ENCODE data around the gene ADCK1.

Gene ADCK1

DNA sequence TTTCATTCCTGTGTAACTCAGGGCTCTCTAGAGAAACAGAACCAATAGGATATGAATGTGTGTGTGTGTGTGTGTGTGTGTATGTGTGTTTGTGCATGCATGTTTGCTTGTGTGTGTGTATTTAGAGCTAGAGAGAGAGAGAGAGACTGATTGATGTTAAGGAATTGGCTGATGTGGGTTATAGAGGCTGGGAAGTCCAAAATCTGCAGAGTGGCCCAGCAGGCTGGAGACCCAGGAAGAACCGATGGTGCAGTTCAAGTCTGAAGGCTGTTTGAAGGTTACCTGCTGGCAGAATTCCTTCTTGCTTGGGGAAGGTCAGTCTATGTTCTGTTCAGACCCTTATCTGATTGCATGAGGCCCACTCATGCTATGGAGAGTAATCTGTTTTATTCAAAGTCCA, 64.7 kb downstream of the ADCK1 start:
- no peak overlapping the region for H3K4me3 Mint-ChIP-seq
- H3K27ac Mint-ChIP-seq = no peak overlapping the region
- DNase-seq = no peak
- H3K9me3 Mint-ChIP-seq = no peaks in the 10 kb centered on the region
- CTCF ChIA-PET = interaction anchor here (1.6 to 2.3 kb wide), 2 partner anchors 127 to 702 kb away, joined by 5 to 7 read pairs; no protein-coding TSS in a partner anchor
- H3K27me3 Mint-ChIP-seq = no peaks in the 10 kb centered on the region
- H3K36me3 Mint-ChIP-seq = no peaks in the 10 kb centered on the region
- H3K4me1 Mint-ChIP-seq = no peaks in the 10 kb centered on the region

DNA sequence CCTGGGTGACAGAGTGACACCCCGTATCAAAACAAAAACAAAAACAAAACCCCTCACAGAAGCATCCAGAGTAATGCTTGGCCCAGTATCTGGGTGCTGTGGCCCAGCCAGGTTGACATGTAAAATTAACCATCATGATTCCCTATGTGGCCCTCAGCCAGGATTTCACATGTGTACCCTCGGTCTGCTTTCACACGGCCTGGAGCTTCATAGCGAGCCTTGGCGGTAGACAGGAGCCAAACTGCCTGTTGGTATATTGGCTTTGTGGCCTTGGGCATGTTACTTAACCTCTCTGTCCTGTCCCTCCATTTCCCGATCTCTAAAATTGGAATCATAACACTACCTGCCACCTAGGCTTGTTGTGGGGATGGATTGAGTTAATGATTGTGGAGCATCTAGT, 65.5 kb downstream of the ADCK1 start:
- Mint-ChIP-seq H3K27ac (no peak overlapping the region), H3K4me3 (no peak overlapping the region), H3K36me3 (no peaks in the 10 kb centered on the region), H3K9me3 (no peaks in the 10 kb centered on the region), H3K4me1 (no peaks in the 10 kb centered on the region), H3K27me3 (no peaks in the 10 kb centered on the region)
- DNase-seq = no peak
- CTCF ChIA-PET = no interaction called here

DNA sequence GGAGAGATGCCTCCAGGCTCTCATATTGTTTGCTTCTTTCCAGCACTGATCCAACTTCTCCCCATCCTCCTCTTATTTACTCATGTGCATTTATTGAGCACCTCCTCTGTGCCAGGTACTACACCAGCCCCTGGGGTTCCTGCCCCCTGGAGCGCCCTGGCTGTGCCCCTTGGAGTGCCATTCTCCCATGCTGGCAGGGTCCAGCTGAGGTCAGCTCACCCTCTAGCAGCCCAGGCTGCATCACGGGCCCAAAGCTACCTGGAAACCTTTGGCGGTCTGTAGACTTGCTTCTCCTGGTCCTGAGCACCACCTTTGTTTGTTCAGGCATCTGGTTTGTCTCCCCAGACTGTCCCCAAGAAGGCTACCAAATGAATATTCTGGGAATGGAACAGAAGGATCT, 67.0 kb downstream of the ADCK1 start:
- H3K4me1 Mint-ChIP-seq = no peaks in the 10 kb centered on the region
- no peaks in the 10 kb centered on the region for H3K36me3 Mint-ChIP-seq
- H3K9me3 Mint-ChIP-seq = no peaks in the 10 kb centered on the region
- no peak for DNase-seq
- no peaks in the 10 kb centered on the region for H3K27me3 Mint-ChIP-seq
- no peak overlapping the region for H3K4me3 Mint-ChIP-seq
- no peak overlapping the region for H3K27ac Mint-ChIP-seq
- CTCF ChIA-PET = no interaction called here

DNA sequence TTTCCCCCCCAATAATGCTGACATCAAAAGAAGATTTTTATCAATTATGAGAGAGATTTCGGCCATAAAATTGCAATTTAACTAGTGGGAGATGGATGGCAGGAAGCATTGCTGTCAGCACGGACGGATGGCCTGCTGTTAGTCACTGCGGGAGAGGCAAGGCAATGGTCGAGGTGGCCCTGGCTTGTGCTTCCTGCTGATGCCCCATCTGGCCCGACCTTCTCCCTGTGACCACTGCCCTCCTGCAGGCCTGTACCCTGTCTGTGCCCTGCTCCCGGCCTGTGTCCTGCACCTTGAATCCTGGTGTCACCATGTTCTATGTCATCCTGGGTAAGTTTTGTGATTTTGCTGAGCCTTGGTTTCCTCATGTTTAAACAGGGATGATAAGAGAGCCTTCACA, 67.6 kb downstream of the ADCK1 start:
- CTCF ChIA-PET = no interaction called here

DNA sequence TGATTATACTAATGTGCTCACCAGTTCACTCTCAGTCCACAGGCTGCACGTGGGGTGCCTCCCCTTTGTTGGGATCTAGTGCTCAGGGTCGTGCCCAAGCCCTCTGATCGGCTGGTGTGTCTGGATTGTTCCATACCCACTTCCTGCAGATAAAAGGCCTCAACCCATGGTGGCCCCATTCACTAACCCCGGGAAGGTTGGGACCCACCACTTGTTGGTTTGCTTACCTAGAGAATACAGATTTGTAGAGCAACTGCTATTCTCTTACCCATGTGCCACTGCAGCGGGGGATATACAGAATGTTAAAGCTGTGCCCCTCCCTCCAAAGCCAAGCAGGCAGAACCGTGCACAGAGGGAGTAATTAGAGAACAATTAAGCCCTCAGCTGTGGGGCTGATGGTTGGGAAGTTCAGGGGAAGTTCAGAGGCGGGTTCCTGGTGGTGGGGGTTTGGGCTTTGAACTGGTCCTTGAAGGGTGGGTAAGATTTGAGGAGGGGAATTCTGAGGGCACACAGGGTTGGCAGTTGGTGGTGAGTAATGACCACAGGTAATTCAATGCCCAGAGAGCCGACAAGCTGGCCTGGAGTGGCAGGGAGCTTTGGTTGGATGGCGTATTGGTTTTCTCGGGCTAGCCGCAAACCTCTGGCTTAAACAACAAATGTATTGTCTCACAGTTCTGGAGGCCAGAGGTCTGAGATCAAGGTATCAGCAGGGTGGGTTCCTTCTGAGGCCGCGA, 68.8 kb downstream of the ADCK1 start:
- no peak overlapping the region for H3K27ac Mint-ChIP-seq

More for the DNA sequence above, 67.6 kb downstream of the ADCK1 start:
- H3K27me3 Mint-ChIP-seq = no peaks in the 10 kb centered on the region
- no peaks in the 10 kb centered on the region for H3K9me3 Mint-ChIP-seq
- H3K36me3 Mint-ChIP-seq = no peaks in the 10 kb centered on the region
- DNase-seq = no peak
- H3K4me3 Mint-ChIP-seq = no peak overlapping the region
- no peaks in the 10 kb centered on the region for H3K4me1 Mint-ChIP-seq
- H3K27ac Mint-ChIP-seq = no peak overlapping the region

DNA sequence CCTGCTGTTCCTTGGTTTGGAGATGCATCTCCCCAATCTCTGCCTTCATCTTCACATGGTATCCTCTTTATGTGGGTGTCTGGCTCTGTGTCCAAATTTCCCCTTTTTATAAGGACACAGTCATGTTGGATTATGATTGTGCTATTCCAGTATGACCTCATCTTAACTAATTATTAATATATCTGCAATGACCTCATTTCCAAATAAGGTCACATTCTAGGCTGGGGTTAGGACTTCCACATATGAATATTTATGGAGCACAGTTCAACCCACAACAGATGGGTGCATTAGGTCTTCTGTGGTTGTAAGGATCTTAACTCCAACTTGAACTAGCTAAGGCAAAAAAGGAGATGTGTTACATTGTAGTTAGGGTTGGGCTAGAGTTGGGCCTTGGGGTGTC, 69.4 kb downstream of the ADCK1 start:
- Mint-ChIP-seq H3K4me1 (no peaks in the 10 kb centered on the region), H3K27me3 (no peaks in the 10 kb centered on the region), H3K27ac (no peak overlapping the region), H3K4me3 (no peak overlapping the region), H3K9me3 (peaks cover 11% of the 10 kb centered on the region), H3K36me3 (peaks cover 2% of the 10 kb centered on the region)
- CTCF ChIA-PET = no interaction called here
- DNase-seq = no peak

More for the DNA sequence above, 68.8 kb downstream of the ADCK1 start:
- Mint-ChIP-seq H3K27me3 (no peaks in the 10 kb centered on the region), H3K9me3 (peaks cover 6% of the 10 kb centered on the region), H3K4me3 (no peak overlapping the region), H3K36me3 (peaks cover 2% of the 10 kb centered on the region), H3K4me1 (no peaks in the 10 kb centered on the region)
- DNase-seq = no peak
- CTCF ChIA-PET = no interaction called here

DNA sequence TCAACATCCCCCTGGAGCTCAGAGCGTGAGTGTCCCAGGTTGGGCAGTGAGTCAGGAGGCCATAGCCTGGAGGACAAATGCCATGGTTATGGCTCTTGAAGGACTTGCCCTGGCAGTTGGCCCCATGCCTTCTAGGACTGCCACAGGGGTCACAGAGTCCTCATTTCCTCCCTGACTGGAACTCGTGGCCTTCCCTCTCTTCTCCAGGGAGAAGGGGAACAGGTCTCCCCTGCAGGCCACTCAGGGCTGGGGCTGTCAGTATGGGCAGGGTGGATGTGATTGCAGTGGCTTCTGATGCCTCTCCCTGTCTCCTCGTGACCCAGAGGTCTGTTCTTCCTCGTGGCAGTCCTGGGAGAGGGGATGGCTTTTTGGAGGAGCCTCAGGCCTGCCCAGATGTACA, 70.7 kb downstream of the ADCK1 start:
- peaks cover 11% of the 10 kb centered on the region for H3K9me3 Mint-ChIP-seq
- no peak for DNase-seq
- H3K4me3 Mint-ChIP-seq = no peak overlapping the region
- no peak overlapping the region for H3K27ac Mint-ChIP-seq
- CTCF ChIA-PET = interaction anchor here (2.4 kb wide), 1 partner anchor 9 kb away, joined by 7 read pairs; no protein-coding TSS in a partner anchor
- H3K27me3 Mint-ChIP-seq = no peaks in the 10 kb centered on the region
- peaks cover 2% of the 10 kb centered on the region for H3K36me3 Mint-ChIP-seq
- H3K4me1 Mint-ChIP-seq = no peaks in the 10 kb centered on the region

DNA sequence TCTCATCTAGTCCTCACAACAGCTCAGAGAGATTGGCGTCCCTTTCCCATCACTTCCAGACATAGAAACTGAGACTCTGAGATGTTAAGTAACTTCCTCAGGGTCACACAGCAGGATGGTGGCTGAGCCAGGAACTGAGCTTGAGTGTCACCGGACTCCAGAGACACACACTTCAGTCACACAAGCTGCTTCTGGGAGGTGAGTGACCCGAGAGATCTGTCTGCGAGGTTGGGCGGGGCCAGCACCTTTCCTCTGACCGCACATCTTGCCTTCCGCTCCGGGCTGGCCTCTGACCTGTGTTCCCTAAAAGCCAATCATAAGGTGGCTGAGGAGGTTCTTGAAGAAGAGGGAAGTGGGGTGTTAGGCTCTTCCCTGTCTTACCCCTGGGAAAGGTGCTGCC, 72.2 kb downstream of the ADCK1 start:
- Mint-ChIP-seq H3K4me1 (no peaks in the 10 kb centered on the region), H3K27me3 (no peaks in the 10 kb centered on the region), H3K27ac (no peak overlapping the region), H3K36me3 (peaks cover 2% of the 10 kb centered on the region), H3K4me3 (no peak overlapping the region), H3K9me3 (peaks cover 11% of the 10 kb centered on the region)
- CTCF ChIA-PET = interaction anchor here (2.4 kb wide), 1 partner anchor 10 kb away, joined by 7 read pairs; no protein-coding TSS in a partner anchor
- no peak for DNase-seq

DNA sequence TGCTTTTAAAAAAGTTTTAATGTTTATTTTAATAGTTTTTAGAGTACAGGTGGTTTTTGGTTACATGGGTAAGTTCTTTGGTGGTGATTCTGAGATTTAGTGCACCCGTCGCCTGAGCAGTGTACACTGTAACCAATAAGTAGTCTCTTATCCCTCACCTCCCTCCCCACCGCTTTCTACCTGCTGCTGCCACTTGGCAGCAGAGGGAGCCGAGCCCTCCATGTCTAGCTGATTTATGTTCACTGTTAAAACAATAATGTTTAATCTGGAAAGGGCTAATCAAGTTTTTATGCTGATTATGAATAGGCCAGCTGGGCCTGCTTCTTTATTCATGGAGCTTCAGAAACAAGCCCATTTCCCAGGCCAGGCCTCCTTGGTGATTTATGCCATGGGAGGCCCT, 73.1 kb downstream of the ADCK1 start:
- CTCF ChIA-PET = interaction anchor here (1.1 kb wide), 1 partner anchor 724 kb away, joined by 4 read pairs; no protein-coding TSS in a partner anchor
- Mint-ChIP-seq H3K27me3 (no peaks in the 10 kb centered on the region), H3K36me3 (peaks cover 2% of the 10 kb centered on the region), H3K4me3 (no peak overlapping the region), H3K4me1 (no peaks in the 10 kb centered on the region), H3K9me3 (peaks cover 11% of the 10 kb centered on the region), H3K27ac (no peak overlapping the region)
- DNase-seq = no peak

DNA sequence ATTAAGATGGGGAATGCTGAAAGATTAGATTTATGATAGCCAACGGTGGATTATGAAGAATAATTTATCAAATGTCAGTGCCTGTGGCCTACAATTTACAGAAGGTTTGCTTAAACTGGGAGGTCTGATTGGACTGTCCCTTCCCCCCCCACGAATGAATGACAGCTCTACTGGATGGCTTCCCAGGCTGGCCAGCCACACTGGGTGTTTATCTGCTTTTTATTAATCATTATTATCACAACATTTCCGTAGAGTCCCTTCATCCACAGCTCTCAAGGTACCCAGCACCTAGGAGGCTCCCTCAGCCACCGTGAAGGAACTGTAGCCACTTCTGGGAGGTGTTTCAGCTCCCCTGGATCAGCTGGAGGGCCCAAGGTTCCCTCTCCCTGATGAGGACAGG, 78.9 kb downstream of the ADCK1 start:
- no peak overlapping the region for H3K27ac Mint-ChIP-seq
- CTCF ChIA-PET = no interaction called here

DNA sequence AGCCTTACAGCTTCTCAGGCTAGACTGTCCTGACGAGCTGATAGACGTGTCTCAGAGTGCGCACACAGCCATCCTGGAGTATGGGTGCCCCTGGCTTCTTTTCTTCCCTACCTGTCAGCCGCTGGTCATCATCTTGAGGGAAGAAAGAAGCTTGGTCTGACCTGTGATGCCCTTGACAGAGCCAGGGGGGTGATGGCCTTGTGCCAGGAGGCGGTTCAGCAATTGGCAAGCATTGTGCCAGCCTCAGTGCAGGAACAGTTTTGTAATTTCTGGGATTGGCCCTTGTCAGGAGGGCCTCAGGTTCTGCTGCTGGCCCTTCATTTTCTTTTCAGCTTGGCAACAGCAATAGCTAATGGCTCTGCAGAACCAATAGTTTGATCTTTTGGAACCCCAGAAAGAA, 80.1 kb downstream of the ADCK1 start:
- no peak overlapping the region for H3K4me3 Mint-ChIP-seq
- no peak overlapping the region for H3K27ac Mint-ChIP-seq
- DNase-seq = no peak
- H3K36me3 Mint-ChIP-seq = no peaks in the 10 kb centered on the region
- CTCF ChIA-PET = no interaction called here
- no peaks in the 10 kb centered on the region for H3K27me3 Mint-ChIP-seq
- H3K9me3 Mint-ChIP-seq = no peaks in the 10 kb centered on the region
- H3K4me1 Mint-ChIP-seq = no peaks in the 10 kb centered on the region

More for the DNA sequence above, 78.9 kb downstream of the ADCK1 start:
- Mint-ChIP-seq H3K27me3 (no peaks in the 10 kb centered on the region), H3K4me1 (no peaks in the 10 kb centered on the region), H3K4me3 (no peak overlapping the region), H3K9me3 (peaks cover 5% of the 10 kb centered on the region), H3K36me3 (no peaks in the 10 kb centered on the region)
- no peak for DNase-seq

DNA sequence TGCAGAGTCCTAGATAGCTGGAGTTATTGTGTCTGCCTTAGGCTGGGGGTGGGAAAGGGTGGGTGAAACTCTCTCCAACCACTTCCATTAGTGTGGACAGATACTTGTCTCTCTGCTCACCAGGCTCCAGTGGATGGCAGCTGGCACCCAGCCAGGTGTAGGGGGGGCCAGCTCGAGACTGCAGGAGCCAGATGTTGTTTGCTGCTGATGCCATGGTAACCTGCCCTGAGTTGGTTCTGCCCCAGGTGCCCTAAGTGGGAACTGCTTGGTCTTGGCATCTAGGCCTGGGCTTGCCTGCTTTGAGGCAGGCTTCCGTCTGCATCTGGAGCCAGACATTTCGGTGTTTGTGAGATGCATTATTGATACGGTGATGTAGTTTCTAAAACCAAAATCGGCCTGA, 82.2 kb downstream of the ADCK1 start:
- no peak overlapping the region for H3K4me3 Mint-ChIP-seq
- DNase-seq = no peak
- H3K9me3 Mint-ChIP-seq = no peaks in the 10 kb centered on the region
- H3K27ac Mint-ChIP-seq = no peak overlapping the region
- no peaks in the 10 kb centered on the region for H3K27me3 Mint-ChIP-seq
- CTCF ChIA-PET = no interaction called here
- no peaks in the 10 kb centered on the region for H3K36me3 Mint-ChIP-seq
- no peaks in the 10 kb centered on the region for H3K4me1 Mint-ChIP-seq

DNA sequence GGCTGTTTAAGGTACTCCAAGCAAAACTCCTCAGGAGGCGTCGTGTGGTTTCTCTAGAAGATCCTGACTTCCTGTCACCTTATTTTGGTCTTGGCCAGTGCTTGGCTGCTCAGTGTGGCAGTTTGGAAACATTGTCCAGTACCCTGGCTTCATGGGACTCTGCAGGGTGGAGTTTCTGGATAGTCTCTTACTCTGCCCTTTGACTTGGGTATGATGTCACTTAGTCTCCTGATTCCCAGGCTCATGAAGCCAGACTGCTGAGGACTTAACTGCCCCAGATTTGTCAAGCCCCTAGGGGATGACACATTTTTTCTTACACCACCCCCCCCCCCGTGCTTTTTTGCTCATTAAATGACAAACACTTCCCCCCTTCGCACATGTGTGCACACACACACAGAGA, 82.7 kb downstream of the ADCK1 start:
- H3K27ac Mint-ChIP-seq = no peak overlapping the region
- H3K36me3 Mint-ChIP-seq = peaks cover 1% of the 10 kb centered on the region
- H3K27me3 Mint-ChIP-seq = no peaks in the 10 kb centered on the region
- no peak overlapping the region for H3K4me3 Mint-ChIP-seq
- no peaks in the 10 kb centered on the region for H3K9me3 Mint-ChIP-seq
- CTCF ChIA-PET = no interaction called here
- no peak for DNase-seq
- H3K4me1 Mint-ChIP-seq = no peaks in the 10 kb centered on the region

DNA sequence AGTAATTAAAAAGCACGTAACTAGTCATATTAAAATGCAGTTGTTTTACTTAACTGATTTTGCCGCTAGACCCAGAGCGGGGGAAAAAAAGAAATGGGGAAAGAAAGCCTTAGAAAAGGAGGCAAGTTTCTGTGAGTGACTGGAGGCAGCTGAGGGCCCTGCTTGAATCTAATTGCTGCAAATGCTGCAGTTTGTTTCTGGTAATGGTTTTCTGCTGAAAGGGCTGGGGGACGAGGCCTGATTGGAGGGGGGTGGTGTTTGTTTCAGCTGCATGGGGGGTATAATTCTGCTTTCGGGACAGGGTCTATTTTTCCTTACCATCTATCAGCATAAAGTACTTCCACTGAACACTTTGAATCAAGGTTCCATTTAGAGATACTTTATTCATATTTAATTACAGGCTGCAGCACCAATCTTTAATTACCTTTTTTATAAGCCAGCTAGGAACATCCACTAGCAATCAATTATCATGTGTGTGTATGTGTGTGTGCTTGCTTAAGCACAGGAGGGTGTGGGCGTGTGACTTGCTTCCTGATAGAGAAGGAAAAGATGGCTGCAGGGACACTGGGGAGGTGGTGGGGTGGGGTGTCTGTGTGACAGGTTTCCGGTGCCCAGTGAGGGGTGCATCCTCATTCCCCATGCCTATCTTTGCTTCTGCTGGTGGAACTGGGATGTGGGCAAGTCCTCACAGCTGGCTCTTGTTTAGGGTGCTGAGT, 83.4 kb downstream of the ADCK1 start:
- CTCF ChIA-PET = no interaction called here
- H3K27me3 Mint-ChIP-seq = no peaks in the 10 kb centered on the region
- H3K36me3 Mint-ChIP-seq = peaks cover 6% of the 10 kb centered on the region
- H3K4me1 Mint-ChIP-seq = no peaks in the 10 kb centered on the region
- no peak for DNase-seq
- no peak overlapping the region for H3K4me3 Mint-ChIP-seq
- H3K9me3 Mint-ChIP-seq = peaks cover 5% of the 10 kb centered on the region
- H3K27ac Mint-ChIP-seq = no peak overlapping the region

DNA sequence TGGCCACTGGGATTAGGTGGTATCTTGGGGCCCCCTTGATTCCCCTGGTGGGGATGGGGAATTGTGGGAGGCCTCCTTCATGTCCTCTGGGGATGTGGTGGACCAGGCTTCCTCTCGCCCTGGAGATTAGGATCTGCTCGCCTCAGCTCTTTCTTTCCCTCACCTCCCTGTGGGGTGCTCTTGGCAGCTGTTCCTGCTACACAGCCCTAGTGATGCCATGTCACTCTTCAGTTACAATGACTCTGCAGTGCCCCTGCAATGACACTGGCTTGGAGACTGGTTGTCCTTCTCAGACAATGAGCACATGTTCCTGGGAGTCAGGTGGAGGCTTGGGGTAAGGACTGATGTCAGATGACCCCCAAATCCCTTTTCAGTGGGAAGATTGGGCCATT, 83.9 kb downstream of the ADCK1 start:
- DNase-seq = no peak
- CTCF ChIA-PET = no interaction called here
- Mint-ChIP-seq H3K4me1 (no peaks in the 10 kb centered on the region), H3K27ac (no peak overlapping the region), H3K9me3 (peaks cover 6% of the 10 kb centered on the region), H3K36me3 (peaks cover 6% of the 10 kb centered on the region), H3K27me3 (no peaks in the 10 kb centered on the region), H3K4me3 (no peak overlapping the region)
